ENCODE data around the gene NCK1.

NCK1 gene

GRCh38 chr3:136882571-136882970, 20.6 kb downstream of the NCK1 start:
- no peak overlapping the region for H3K27ac Mint-ChIP-seq
- H3K27me3 Mint-ChIP-seq (ENCODE audit: low read depth), result no peaks in the 10 kb centered on the region
- peaks cover 39% of the 10 kb centered on the region for H3K36me3 Mint-ChIP-seq (ENCODE audit: low read depth)
- peaks cover 8% of the 10 kb centered on the region for H3K4me1 Mint-ChIP-seq
- TF ChIP-seq CTCF (IDR thresholded peaks at IDR 0.05; ENCODE audit: unreplicated experiment in 3 of 3), result no peak
- no peak overlapping the region for H3K4me3 Mint-ChIP-seq
- peaks cover 28% of the 10 kb centered on the region for H3K9me3 Mint-ChIP-seq

- Mint-ChIP-seq H3K9me3 (peaks cover 19% of the 10 kb centered on the region), H3K4me1 (peaks cover 8% of the 10 kb centered on the region), H3K27me3 (ENCODE audit: low read depth) (no peaks in the 10 kb centered on the region), H3K27ac (no peak overlapping the region), H3K36me3 (ENCODE audit: low read depth) (peaks cover 34% of the 10 kb centered on the region), H3K4me3 (no peak overlapping the region)
- TF ChIP-seq CTCF (IDR thresholded peaks at IDR 0.05; ENCODE audit: unreplicated experiment in 3 of 3), result no peak
Observed at GRCh38 chr3:136883967-136884720, 22.1 kb downstream of the NCK1 start.

GRCh38 chr3:136885357-136886213, 23.6 kb downstream of the NCK1 start:
- no peak for TF ChIP-seq CTCF (IDR thresholded peaks at IDR 0.05; ENCODE audit: unreplicated experiment in 3 of 3)
- peaks cover 43% of the 10 kb centered on the region for H3K36me3 Mint-ChIP-seq (ENCODE audit: low read depth)
- H3K4me3 Mint-ChIP-seq, result no peak overlapping the region
- H3K9me3 Mint-ChIP-seq, result peaks cover 19% of the 10 kb centered on the region
- H3K27me3 Mint-ChIP-seq (ENCODE audit: low read depth), result no peaks in the 10 kb centered on the region
- peaks cover 8% of the 10 kb centered on the region for H3K4me1 Mint-ChIP-seq
- H3K27ac Mint-ChIP-seq, result no peak overlapping the region

- Mint-ChIP-seq H3K27me3 (ENCODE audit: low read depth) (no peaks in the 10 kb centered on the region), H3K36me3 (ENCODE audit: low read depth) (peaks cover 63% of the 10 kb centered on the region), H3K4me1 (no peaks in the 10 kb centered on the region)
Observed at GRCh38 chr3:136889947-136890346, 27.9 kb downstream of the NCK1 start.

More at GRCh38 chr3:136889947-136890346, 27.9 kb downstream of the NCK1 start:
- Mint-ChIP-seq H3K9me3 (peaks cover 36% of the 10 kb centered on the region), H3K4me3 (no peak overlapping the region), H3K27ac (no peak overlapping the region)
- TF ChIP-seq CTCF (IDR thresholded peaks at IDR 0.05; ENCODE audit: unreplicated experiment in 3 of 3), result no peak

All from nephron (organoid).